ENCODE data around the gene BHLHE41.

Gene BHLHE41

DNA sequence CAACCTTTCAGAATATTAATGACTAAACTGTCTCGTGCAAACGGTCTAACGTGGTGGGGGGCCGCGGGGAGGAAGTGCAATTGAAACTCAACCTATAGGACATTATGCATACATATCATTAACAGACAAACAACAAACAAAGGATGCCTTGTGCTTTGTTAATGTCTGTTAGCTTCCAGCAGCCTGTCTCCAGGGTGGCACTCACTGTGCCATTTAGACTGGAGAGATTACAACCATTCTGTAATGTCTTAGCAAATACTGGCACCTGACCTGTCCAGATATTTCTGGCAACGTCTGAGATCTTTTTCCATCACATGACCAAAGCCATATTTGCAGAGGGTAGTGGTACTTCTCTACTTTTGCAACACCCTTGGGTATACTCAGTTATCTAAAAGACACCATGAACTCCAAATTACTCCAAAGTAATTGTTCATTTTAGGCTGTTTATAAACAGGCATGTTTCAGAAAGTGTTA lies 11.6 kb downstream of the BHLHE41 start:
- H3K4me1 Mint-ChIP-seq (ENCODE audit: low read depth): peaks cover 10% of the 10 kb centered on the region

DNA sequence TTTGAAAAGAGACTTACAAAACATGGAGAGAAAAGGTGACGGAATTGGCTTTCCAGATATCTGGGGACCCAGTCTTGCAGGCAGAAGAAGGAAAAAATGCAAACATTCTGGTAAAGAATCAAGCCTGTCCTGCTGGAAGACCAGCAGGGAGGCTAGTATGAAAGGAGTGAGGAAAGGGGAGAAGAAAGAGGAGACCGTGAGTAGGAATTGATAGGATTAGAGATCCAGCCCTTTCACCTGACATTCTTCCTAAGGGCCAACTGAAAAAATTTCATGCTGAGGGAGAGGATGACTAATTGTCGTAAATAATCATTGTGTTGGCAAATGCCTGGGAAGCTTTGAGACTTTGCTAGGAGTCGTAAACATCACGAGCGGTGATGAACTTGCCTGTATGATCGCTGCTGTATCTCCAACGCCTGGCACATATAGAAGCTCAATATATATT lies 12.1 kb downstream of the BHLHE41 start:
- no peak overlapping the region for H3K27ac Mint-ChIP-seq
- H3K27me3 Mint-ChIP-seq: peaks cover 57% of the 10 kb centered on the region
- peaks cover 10% of the 10 kb centered on the region for H3K4me1 Mint-ChIP-seq (ENCODE audit: low read depth)
- no peak for DNase-seq
- H3K4me3 Mint-ChIP-seq: no peak overlapping the region
- no peaks in the 10 kb centered on the region for H3K36me3 Mint-ChIP-seq (ENCODE audit: low read depth)
- no peaks in the 10 kb centered on the region for H3K9me3 Mint-ChIP-seq

More for the DNA sequence above, 11.6 kb downstream of the BHLHE41 start:
- H3K9me3 Mint-ChIP-seq: no peaks in the 10 kb centered on the region
- DNase-seq: no peak
- H3K27ac Mint-ChIP-seq: no peak overlapping the region
- peaks cover 61% of the 10 kb centered on the region for H3K27me3 Mint-ChIP-seq
- H3K4me3 Mint-ChIP-seq: no peak overlapping the region
- H3K36me3 Mint-ChIP-seq (ENCODE audit: low read depth): no peaks in the 10 kb centered on the region

DNA sequence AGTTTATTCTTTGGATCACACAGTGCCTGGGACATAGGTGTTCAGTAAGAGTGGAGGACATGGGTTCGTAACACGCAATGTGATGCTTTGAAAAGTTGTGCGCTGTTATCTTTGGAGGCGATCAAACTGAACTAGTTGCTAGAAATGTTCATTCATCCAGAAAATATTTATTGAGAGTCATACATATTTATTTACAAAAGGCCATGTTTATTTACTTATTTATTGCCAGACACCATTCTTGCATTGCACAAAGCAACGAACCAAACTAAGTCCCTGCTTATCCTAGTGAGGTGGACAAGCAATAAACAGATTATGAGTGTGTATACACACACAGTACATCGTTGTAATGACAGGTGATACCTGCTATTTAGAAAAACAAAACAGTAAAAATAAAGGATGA lies 12.6 kb downstream of the BHLHE41 start:
- DNase-seq: no peak
- Mint-ChIP-seq H3K9me3 (no peaks in the 10 kb centered on the region), H3K27ac (no peak overlapping the region), H3K27me3 (peaks cover 53% of the 10 kb centered on the region), H3K36me3 (ENCODE audit: low read depth) (no peaks in the 10 kb centered on the region), H3K4me1 (ENCODE audit: low read depth) (peaks cover 10% of the 10 kb centered on the region), H3K4me3 (no peak overlapping the region)

GRCh38 chr12:26109343-26109881 lies 15.4 kb downstream of the BHLHE41 start:
- Mint-ChIP-seq H3K4me3 (no peak overlapping the region), H3K9me3 (no peaks in the 10 kb centered on the region), H3K36me3 (ENCODE audit: low read depth) (no peaks in the 10 kb centered on the region), H3K27ac (no peak overlapping the region), H3K27me3 (peaks cover 34% of the 10 kb centered on the region), H3K4me1 (ENCODE audit: low read depth) (peaks cover 6% of the 10 kb centered on the region)
- DNase-seq: no peak

DNA sequence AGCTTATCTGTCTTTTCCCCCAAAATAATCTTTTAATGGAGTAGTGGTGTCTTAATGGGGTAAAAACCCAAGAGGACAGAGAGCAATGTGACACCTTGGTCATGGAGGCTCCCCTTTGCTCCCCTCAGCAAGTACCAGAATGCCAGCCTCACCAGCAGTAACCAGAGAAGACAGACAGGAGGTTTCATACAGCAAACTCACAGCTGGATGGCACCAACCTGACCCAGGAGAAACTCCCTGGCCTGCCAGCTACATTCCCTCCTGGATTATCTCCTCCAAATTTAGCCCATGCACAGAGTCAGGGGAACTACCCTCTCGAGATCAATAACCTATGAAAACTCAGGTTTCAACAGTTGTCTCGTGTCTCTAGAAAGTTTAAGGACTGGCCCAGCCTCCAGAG lies 15.9 kb downstream of the BHLHE41 start:
- Mint-ChIP-seq H3K27ac (no peak overlapping the region), H3K27me3 (peaks cover 34% of the 10 kb centered on the region)

DNA sequence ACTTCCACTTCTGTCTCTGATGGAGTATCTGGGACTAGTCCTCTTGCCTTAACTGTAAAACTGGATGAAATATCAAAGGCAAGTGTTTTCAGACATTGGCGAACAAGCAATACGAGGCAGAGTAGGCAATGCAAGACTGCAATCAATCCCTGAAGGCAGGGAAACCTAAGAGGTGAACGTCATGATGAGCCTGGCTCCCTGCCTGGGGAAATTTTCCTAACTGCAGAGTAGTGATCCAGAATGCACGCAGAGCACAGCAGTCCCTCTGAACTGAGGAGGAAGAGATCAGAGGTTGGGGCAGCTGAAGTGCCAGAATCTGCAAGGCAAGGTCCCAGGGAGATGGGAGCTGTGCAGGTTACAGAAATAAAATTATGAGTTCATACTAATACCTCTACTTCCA lies 18.5 kb downstream of the BHLHE41 start:
- no peak overlapping the region for H3K27ac Mint-ChIP-seq
- H3K27me3 Mint-ChIP-seq: peaks cover 14% of the 10 kb centered on the region
- H3K4me3 Mint-ChIP-seq: no peak overlapping the region
- no peak for DNase-seq
- H3K4me1 Mint-ChIP-seq (ENCODE audit: low read depth): no peaks in the 10 kb centered on the region
- H3K9me3 Mint-ChIP-seq: no peaks in the 10 kb centered on the region
- H3K36me3 Mint-ChIP-seq (ENCODE audit: low read depth): no peaks in the 10 kb centered on the region

More for the DNA sequence above, 15.9 kb downstream of the BHLHE41 start:
- no peak for DNase-seq
- Mint-ChIP-seq H3K9me3 (no peaks in the 10 kb centered on the region), H3K36me3 (ENCODE audit: low read depth) (no peaks in the 10 kb centered on the region), H3K4me1 (ENCODE audit: low read depth) (peaks cover 5% of the 10 kb centered on the region), H3K4me3 (no peak overlapping the region)

- Mint-ChIP-seq H3K27ac (no peak overlapping the region), H3K36me3 (ENCODE audit: low read depth) (no peaks in the 10 kb centered on the region), H3K9me3 (no peaks in the 10 kb centered on the region), H3K27me3 (peaks cover 17% of the 10 kb centered on the region), H3K4me1 (ENCODE audit: low read depth) (no peaks in the 10 kb centered on the region), H3K4me3 (no peak overlapping the region)
- DNase-seq: no peak
Observed at GRCh38 chr12:26102953-26103352, 21.9 kb downstream of the BHLHE41 start.

- peaks cover 22% of the 10 kb centered on the region for H3K27me3 Mint-ChIP-seq
- no peaks in the 10 kb centered on the region for H3K36me3 Mint-ChIP-seq (ENCODE audit: low read depth)
- H3K4me1 Mint-ChIP-seq (ENCODE audit: low read depth): no peaks in the 10 kb centered on the region
- H3K9me3 Mint-ChIP-seq: no peaks in the 10 kb centered on the region
- H3K4me3 Mint-ChIP-seq: no peak overlapping the region
- DNase-seq: no peak
- H3K27ac Mint-ChIP-seq: no peak overlapping the region
Observed at GRCh38 chr12:26101763-26102162, 23.1 kb downstream of the BHLHE41 start.

- H3K27ac Mint-ChIP-seq: no peak overlapping the region
- no peaks in the 10 kb centered on the region for H3K9me3 Mint-ChIP-seq
Observed at GRCh38 chr12:26101350-26101734, 23.5 kb downstream of the BHLHE41 start.

DNA sequence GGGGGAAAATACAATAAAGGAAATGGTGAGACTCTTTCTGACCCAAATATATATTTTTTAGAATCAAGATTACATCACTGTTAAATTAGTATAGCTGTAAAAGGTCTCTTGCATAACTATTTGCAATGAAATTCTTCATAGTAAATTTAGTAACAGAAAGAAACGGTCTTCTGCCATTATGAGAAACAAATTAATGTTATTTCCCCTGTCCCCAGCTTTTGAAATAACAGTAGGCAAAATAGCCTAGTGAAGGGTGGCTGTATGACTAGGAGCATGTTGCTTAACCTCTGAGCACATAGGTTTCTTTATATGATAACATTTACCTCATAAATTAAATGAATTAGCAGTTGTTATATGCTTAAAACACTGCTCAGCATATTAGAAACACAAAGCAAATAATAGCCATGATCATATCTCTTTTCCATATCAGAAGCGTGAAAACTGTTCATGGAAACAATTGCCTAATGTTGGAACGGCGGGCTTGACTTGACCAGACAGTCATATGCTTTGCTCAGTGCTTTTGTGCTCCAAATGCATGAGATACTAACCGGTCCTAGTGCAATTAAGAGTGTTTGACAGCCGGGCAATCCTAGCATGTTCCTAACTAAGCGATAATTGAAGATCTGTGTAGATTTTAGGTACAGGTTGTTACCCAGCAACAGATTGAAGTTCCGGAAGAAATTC lies 24.0 kb downstream of the BHLHE41 start:
- H3K4me1 Mint-ChIP-seq (ENCODE audit: low read depth): no peaks in the 10 kb centered on the region
- no peak for DNase-seq
- peaks cover 17% of the 10 kb centered on the region for H3K27me3 Mint-ChIP-seq
- no peak overlapping the region for H3K27ac Mint-ChIP-seq
- H3K36me3 Mint-ChIP-seq (ENCODE audit: low read depth): no peaks in the 10 kb centered on the region
- no peaks in the 10 kb centered on the region for H3K9me3 Mint-ChIP-seq
- H3K4me3 Mint-ChIP-seq: no peak overlapping the region

More at GRCh38 chr12:26101350-26101734, 23.5 kb downstream of the BHLHE41 start:
- H3K4me1 Mint-ChIP-seq (ENCODE audit: low read depth): no peaks in the 10 kb centered on the region
- peaks cover 19% of the 10 kb centered on the region for H3K27me3 Mint-ChIP-seq
- no peaks in the 10 kb centered on the region for H3K36me3 Mint-ChIP-seq (ENCODE audit: low read depth)
- no peak overlapping the region for H3K4me3 Mint-ChIP-seq
- no peak for DNase-seq

DNA sequence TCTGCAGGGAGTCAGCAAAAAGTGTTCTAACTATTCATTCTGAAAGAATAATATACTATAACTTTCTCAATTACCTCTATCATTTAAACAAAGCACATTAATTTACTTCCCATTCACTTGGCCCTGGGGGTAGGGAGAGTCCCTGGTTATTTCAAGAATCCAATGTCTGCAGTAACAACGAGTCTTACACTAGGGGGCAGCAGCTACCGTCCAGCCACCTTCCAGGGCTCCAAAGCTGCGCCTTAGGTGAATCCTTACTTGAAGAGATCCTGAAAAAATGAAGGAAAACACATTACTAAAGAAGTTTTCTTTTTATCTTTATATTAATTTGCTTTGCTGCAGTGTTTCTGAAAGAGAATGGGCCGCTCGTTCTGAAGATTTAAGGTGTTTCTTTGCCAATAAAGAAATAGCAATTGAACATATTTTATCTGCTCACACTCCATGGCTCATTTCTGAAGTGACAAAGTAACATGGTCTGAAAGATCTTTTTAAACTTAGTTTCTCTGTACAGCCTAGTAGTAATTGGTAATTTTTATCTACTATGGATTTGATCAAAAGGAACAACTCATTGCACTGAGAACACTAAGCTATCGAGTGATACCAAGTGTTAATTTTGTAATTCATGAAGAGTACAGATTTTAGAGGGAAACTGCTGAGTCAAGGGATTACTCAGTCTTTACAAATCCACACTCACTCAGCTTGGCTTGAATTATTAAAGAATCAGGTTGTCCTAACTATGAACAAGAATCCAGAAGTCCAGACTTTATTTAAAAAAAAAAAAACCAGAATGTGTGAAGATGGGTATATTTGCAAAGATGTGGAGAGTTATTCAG lies 27.6 kb downstream of the BHLHE41 start:
- Mint-ChIP-seq H3K27me3 (peaks cover 12% of the 10 kb centered on the region), H3K36me3 (ENCODE audit: low read depth) (no peaks in the 10 kb centered on the region), H3K4me3 (no peak overlapping the region), H3K27ac (no peak overlapping the region), H3K9me3 (no peaks in the 10 kb centered on the region), H3K4me1 (ENCODE audit: low read depth) (peaks cover 2% of the 10 kb centered on the region)
- DNase-seq: peak; percentile 54

DNA sequence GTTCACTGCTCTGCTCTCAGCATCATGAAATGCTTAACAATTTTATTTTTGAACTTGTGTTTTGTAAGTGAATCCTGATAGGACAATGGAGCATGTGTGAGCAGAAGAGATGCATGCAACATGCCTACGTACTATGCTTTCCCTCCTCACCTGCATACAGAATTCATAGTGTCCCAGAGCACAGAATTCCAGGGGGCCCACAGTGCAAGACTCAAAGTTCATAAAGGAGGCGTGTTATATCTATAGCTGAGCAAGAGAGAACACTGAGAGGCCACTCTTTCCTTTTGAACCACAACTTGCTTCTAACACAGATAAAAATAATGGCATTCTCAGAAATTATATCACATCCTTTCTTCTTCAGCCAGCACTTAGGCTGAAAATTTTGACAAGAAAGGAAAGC lies 28.8 kb downstream of the BHLHE41 start:
- Mint-ChIP-seq H3K4me1 (ENCODE audit: low read depth) (peaks cover 2% of the 10 kb centered on the region), H3K4me3 (no peak overlapping the region), H3K27me3 (peaks cover 12% of the 10 kb centered on the region), H3K36me3 (ENCODE audit: low read depth) (no peaks in the 10 kb centered on the region), H3K9me3 (no peaks in the 10 kb centered on the region), H3K27ac (no peak overlapping the region)
- DNase-seq: no peak

DNA sequence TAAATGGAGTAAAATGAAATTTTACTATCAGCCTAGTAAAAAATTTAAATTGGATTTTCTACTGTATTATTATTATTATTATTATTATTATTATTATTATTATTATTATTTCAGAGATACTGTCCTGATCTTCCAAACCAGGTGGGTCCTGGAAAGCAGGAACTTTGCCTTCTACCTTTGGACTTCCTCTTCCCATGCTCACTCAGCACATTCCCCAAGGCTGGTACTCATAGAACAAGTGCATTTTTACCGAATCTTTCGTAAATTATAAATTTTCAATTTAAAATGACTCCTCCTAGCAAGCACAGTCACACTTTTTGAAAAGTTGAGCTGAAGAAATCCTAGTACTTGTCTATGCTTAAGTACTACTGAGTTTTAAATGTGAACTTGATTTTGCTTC lies 29.7 kb downstream of the BHLHE41 start:
- Mint-ChIP-seq H3K27me3 (peaks cover 12% of the 10 kb centered on the region), H3K9me3 (no peaks in the 10 kb centered on the region), H3K27ac (no peak overlapping the region), H3K4me3 (no peak overlapping the region), H3K4me1 (ENCODE audit: low read depth) (peaks cover 2% of the 10 kb centered on the region), H3K36me3 (ENCODE audit: low read depth) (no peaks in the 10 kb centered on the region)
- no peak for DNase-seq

GRCh38 chr12:26092346-26093105 lies 32.3 kb downstream of the BHLHE41 start:
- no peaks in the 10 kb centered on the region for H3K36me3 Mint-ChIP-seq (ENCODE audit: low read depth)
- H3K27me3 Mint-ChIP-seq: peaks cover 2% of the 10 kb centered on the region
- no peak overlapping the region for H3K27ac Mint-ChIP-seq
- H3K9me3 Mint-ChIP-seq: no peaks in the 10 kb centered on the region
- peaks cover 2% of the 10 kb centered on the region for H3K4me1 Mint-ChIP-seq (ENCODE audit: low read depth)
- no peak overlapping the region for H3K4me3 Mint-ChIP-seq
- DNase-seq: no peak
